K562 (cell line): Measurements from ENCODE around the gene OR6C3. TPM values are rescaled to one million over a fixed set of nuclear protein-coding genes. Genes with fewer than 3 reads are reported as not detected.

Source experiments
- ATAC-seq: fragments of 200-7000 bp; cut with Tn5 transposase; 3 replicates; pipeline ENCODE4 v1.9.1; 2020; ENCODE audit warnings: moderate library complexity
- BruUV-seq: library from RNA; stranded (reverse); fragments of 400-500 nt; replicated peaks from 2 replicates; lab custom pipeline; 2021; lab: Mats Ljungman, UMichigan
- CTCF ChIA-PET: fragments of 300-600 bp; formaldehyde crosslinking; extraction: SDS; loops from one replicate; lab custom pipeline; 2021; ENCODE audit warnings: low intra/inter-chr PET ratio; lab: Yijun Ruan, JAX
- POLR2A ChIA-PET: fragments of 300-600, 350-650 bp; sonication (Branson Sonifier 250); formaldehyde crosslinking; extraction: SDS; loops from one replicate; lab custom pipeline; 2021; ENCODE audit warnings: antibody characterized with exemption, inconsistent platforms; lab: Yijun Ruan, JAX
- DNase-seq, 4 experiments: peaks; one replicate each; pipeline versions ENCODE4 v3.0.0 to v3.0.0-alpha.2; 2011 to 2018; ENCODE audit warnings: low spot score in 3 of 4, mixed read lengths in 3 of 4; ENCODE audit errors: extremely low read depth in 1 of 4
- FAIRE-seq: peaks from 2 replicates; lab custom pipeline; 2011; peaks lifted over from hg19 to GRCh38; lab: Jason Lieb, UNC
- H2AFZ ChIP-seq: 2 replicates; pipeline ENCODE4 v1.6.0; 2011; ENCODE audit warnings: low read depth, low read length, control low read depth, inconsistent platforms
- H3K27ac ChIP-seq: fragments of 200-600 bp; 3 replicates; pipeline ENCODE4 v1.8.0; 2011; ENCODE audit warnings: low read depth, mild to moderate bottlenecking, control low read depth, inconsistent platforms, low read length, moderate library complexity, mixed read lengths; ENCODE audit errors: extremely low read depth
- H3K27me3 ChIP-seq, 2 experiments: fragments of 300-600 bp in 1 of 2; 2 replicates in 1 of 2; 3 replicates in 1 of 2; pipeline versions ENCODE4 v1.6.0 to v1.8.0; 2011; ENCODE audit warnings: inconsistent platforms in 2 of 2, low read length in 2 of 2, mild to moderate bottlenecking in 1 of 2, mixed read lengths in 1 of 2, moderate library complexity in 1 of 2; ENCODE audit not compliant: control insufficient read depth in 2 of 2, insufficient read depth in 2 of 2
- H3K36me3 ChIP-seq: fragments of 300-600 bp; 3 replicates; pipeline ENCODE4 v1.8.0; 2011; ENCODE audit warnings: mild to moderate bottlenecking, low read length, inconsistent platforms; ENCODE audit not compliant: control insufficient read depth, insufficient read depth
- H3K4me1 ChIP-seq, 2 experiments: fragments of 200-600 bp in 1 of 2; replicated peaks in 1 of 2; 2 replicates in 1 of 2; 3 replicates in 1 of 2; pipeline versions ENCODE4 v1.5.1 to v1.8.0; 2011; ENCODE audit warnings: inconsistent platforms in 2 of 2, low read length in 2 of 2, mild to moderate bottlenecking in 1 of 2, mixed read lengths in 1 of 2, moderate library complexity in 1 of 2; ENCODE audit not compliant: control insufficient read depth in 2 of 2, insufficient read depth in 2 of 2
- H3K4me2 ChIP-seq: 2 replicates; pipeline ENCODE4 v1.6.1; 2011; ENCODE audit warnings: low read length, control low read depth, inconsistent platforms, mixed read lengths; ENCODE audit not compliant: insufficient read depth
- H3K4me3 ChIP-seq: fragments of 200-600 bp; sonication (generic), shearing (Covaris generic); 2 replicates; pipeline ENCODE4 v1.5.1; 2016; ENCODE audit warnings: control low read depth, inconsistent platforms
- H3K79me2 ChIP-seq: fragments of 200-600 bp; 3 replicates; pipeline ENCODE4 v1.8.0; 2011; ENCODE audit warnings: low read length, inconsistent platforms; ENCODE audit not compliant: control insufficient read depth, insufficient read depth
- H3K9ac ChIP-seq, 2 experiments: 2 replicates each; pipeline versions ENCODE4 v1.6.0 to v1.6.1; 2011; ENCODE audit warnings: low read depth in 2 of 2, low read length in 2 of 2, control low read depth in 1 of 2, inconsistent platforms in 1 of 2, mild to moderate bottlenecking in 1 of 2, mixed read lengths in 1 of 2; ENCODE audit not compliant: insufficient read depth in 1 of 2
- H3K9me1 ChIP-seq: one replicate; pipeline ENCODE4 v1.6.0; 2011; ENCODE audit warnings: inconsistent platforms, mild to moderate bottlenecking, low read length, moderate library complexity; ENCODE audit not compliant: control insufficient read depth, insufficient read depth
- H3K9me3 ChIP-seq: replicated peaks from 2 replicates; pipeline ENCODE4 v1.5.1; 2011; ENCODE audit warnings: low read depth, low read length, inconsistent platforms; ENCODE audit not compliant: control insufficient read depth, insufficient read depth
- H4K20me1 ChIP-seq: replicated peaks from 2 replicates; pipeline ENCODE4 v1.6.1; 2011; ENCODE audit warnings: low read length, inconsistent platforms, mixed read lengths; ENCODE audit not compliant: control insufficient read depth, insufficient read depth
- ARHGAP35 ChIP-seq: fragments of 450-650 bp; IDR thresholded peaks from 2 replicates; pipeline ENCODE4 v1.6.1; 2018; ENCODE audit not compliant: partially characterized antibody
- BRD9 ChIP-seq: fragments of 450-650 bp; IDR thresholded peaks from 2 replicates; pipeline ENCODE4 v1.6.1; 2018; ENCODE audit warnings: low read depth; ENCODE audit not compliant: partially characterized antibody
- JUNB ChIP-seq: fragments of 450-650 bp; formaldehyde crosslinking; conservative IDR thresholded peaks from 2 replicates; pipeline ENCODE4 v1.4.0; 2020; ENCODE audit warnings: mild to moderate bottlenecking
- MTF1 ChIP-seq: fragments of 250-450 bp; sonication (Bioruptor Pico); IDR thresholded peaks from 2 replicates; pipeline ENCODE4 v1.9.0; 2021; ENCODE audit warnings: moderate library complexity, mild to moderate bottlenecking, inconsistent platforms, borderline replicate concordance
- SOX6 ChIP-seq: fragments of 450-650 bp; IDR thresholded peaks from 2 replicates; pipeline ENCODE4 v1.6.1; 2014; ENCODE audit warnings: mild to moderate bottlenecking
- ZC3H11A ChIP-seq: IDR thresholded peaks from 2 replicates; pipeline ENCODE4 v1.6.1; 2012; ENCODE audit warnings: low read depth, low read length, improper control_type of control experiment
- WGBS: fragments of 100-300 bp; shearing (Covaris generic); methylation state at CpG from one replicate; pipeline ENCODE4 v1.1.6; 2016; ENCODE audit warnings: low coverage, mixed read lengths; ENCODE audit not compliant: insufficient coverage; ENCODE audit errors: missing lambda C conversion rate; 5-methylcytosine and 5-hydroxymethylcytosine counted together
- in situ Hi-C: fragments of 300-500 bp; cut with MboI; formaldehyde crosslinking; loops from 4 replicates; pipeline ENCODE4 v1.15.0; 2018; ENCODE audit warnings: inconsistent platforms, mixed read lengths
- intact Hi-C: fragments of 100-400 bp; cut with micrococcal nuclease; formaldehyde crosslinking; loops from 2 replicates; pipeline ENCODE4 v1.14.2; 2022
- polyA plus RNA-seq, 8 experiments: library from polyadenylated mRNA; depleted of rRNA in 4 of 8; stranded (reverse) in 5 of 8; unstranded in 3 of 8; fragments of >200 nt; fragmentation: Nextera tagmentation in 2 of 8; fragmentation: Illumina TruSeq in 1 of 8; extraction: Ambion mirVana in 2 of 8; extraction: Trizol in 1 of 8; gene quantifications; 2 replicates each; pipeline versions ENCODE4 v1.2.1 to v1.2.3, GENCODE V29; 2011 to 2014; ENCODE audit warnings: inconsistent platforms in 1 of 8, missing spikeins in 1 of 8
- total RNA-seq, 7 experiments: library from RNA; depleted of rRNA in 6 of 7; stranded (reverse); fragments of >200 nt in 6 of 7; fragmentation: Illumina TruSeq in 2 of 7; extraction: Trizol in 2 of 7; gene quantifications; 2 replicates each; pipeline versions ENCODE4 v1.2.1 to v1.2.3, GENCODE V29; 2011 to 2021; ENCODE audit warnings: low replicate concordance in 1 of 7
- TF ChIP-seq, protein P1 (sequence below): sonication (generic); formaldehyde crosslinking; IDR thresholded peaks from 2 replicates; pipeline ENCODE4 v1.8.0; 2022; ENCODE audit warnings: missing genetic modification reagents, mild to moderate bottlenecking, borderline replicate concordance
- TF ChIP-seq, protein P2 (sequence below): fragments of 250-450 bp; sonication (Bioruptor Pico); IDR thresholded peaks from 2 replicates; pipeline ENCODE4 v1.4.0; 2020; ENCODE audit warnings: mild to moderate bottlenecking, moderate library complexity, borderline replicate concordance
- TF ChIP-seq, protein P3 (sequence below), 2 experiments: fragments of 450-650 bp; IDR thresholded peaks; 2 replicates each; pipeline ENCODE4 v1.6.1; 2018; ENCODE audit warnings: mild to moderate bottlenecking in 2 of 2, low read depth in 1 of 2; ENCODE audit not compliant: partially characterized antibody in 2 of 2
- TF ChIP-seq, protein P4 (sequence below): fragments of 250-450 bp; sonication (Bioruptor Pico); IDR thresholded peaks from 2 replicates; pipeline ENCODE4 v1.9.0; 2021; ENCODE audit warnings: mild to moderate bottlenecking
- TF ChIP-seq, protein P5 (sequence below): conservative IDR thresholded peaks from 2 replicates; pipeline ENCODE4 v1.6.1; 2011; ENCODE audit warnings: low read depth, mild to moderate bottlenecking, low read length; ENCODE audit not compliant: control insufficient read depth

The OR6C3 gene
- total and polyA plus RNA-seq, 9 of the 15 experiments (the other 6 are each of a cell fraction or from before 2014, with no cell fraction given), result not detected

DNA sequence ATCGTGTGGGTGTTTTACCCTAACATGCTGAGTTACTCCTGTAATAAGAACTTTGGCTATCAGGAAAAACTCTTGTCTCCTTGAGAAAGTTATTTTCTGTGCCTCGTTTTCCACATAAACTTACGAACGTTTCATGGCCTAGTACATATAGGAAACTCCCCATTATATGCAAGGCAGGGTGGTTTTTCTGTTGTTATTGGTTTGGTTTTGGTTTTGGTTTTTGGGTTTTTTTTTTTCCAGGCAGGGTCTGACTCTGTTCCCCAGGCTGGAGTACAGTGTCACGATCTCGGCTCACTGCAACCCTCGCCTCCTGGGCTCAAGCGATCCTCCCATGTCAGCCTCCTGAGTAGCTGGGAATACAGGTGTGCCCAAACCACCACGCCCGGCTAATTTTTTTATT is 5.5 kb downstream of the OR6C3 start:
- no peak overlapping the region for H3K4me3 ChIP-seq
- WGBS, result 0% methylated on average over 10 of the region's 10 CpGs
- ChIA-PET POLR2A (no interaction called here), CTCF (no interaction called here)
- no peak for ATAC-seq
- H3K79me2 ChIP-seq, result no peaks in the 10 kb centered on the region
- H3K9me1 ChIP-seq, result no peaks in the 10 kb centered on the region
- H3K9ac ChIP-seq, result no peak overlapping the region
- intact Hi-C loops, result no loop called here
- no TSS peak for BruUV-seq
- no peaks in the 10 kb centered on the region for H3K36me3 ChIP-seq
- no peaks in the 10 kb centered on the region for H3K4me1 ChIP-seq
- H4K20me1 ChIP-seq, result no peaks in the 10 kb centered on the region
- H3K27me3 ChIP-seq, result no peaks in the 10 kb centered on the region; a peak in 1 of 5 replicates
- H3K27ac ChIP-seq, result no peak overlapping the region
- H3K4me2 ChIP-seq, result no peak overlapping the region
- H3K9me3 ChIP-seq, result no peaks in the 10 kb centered on the region
- no peak for FAIRE-seq
- H2AFZ ChIP-seq, result no peak overlapping the region
- in situ Hi-C loops, result no loop called here
- no peak for DNase-seq
- TF ChIP-seq BRD9 (no peak), JUNB (no peak), ARHGAP35 (no peak), ZC3H11A (no peak), SOX6 (no peak), MTF1 (CRISPR knock-in tag) (no peak)
- TF ChIP-seq, protein P1, sequence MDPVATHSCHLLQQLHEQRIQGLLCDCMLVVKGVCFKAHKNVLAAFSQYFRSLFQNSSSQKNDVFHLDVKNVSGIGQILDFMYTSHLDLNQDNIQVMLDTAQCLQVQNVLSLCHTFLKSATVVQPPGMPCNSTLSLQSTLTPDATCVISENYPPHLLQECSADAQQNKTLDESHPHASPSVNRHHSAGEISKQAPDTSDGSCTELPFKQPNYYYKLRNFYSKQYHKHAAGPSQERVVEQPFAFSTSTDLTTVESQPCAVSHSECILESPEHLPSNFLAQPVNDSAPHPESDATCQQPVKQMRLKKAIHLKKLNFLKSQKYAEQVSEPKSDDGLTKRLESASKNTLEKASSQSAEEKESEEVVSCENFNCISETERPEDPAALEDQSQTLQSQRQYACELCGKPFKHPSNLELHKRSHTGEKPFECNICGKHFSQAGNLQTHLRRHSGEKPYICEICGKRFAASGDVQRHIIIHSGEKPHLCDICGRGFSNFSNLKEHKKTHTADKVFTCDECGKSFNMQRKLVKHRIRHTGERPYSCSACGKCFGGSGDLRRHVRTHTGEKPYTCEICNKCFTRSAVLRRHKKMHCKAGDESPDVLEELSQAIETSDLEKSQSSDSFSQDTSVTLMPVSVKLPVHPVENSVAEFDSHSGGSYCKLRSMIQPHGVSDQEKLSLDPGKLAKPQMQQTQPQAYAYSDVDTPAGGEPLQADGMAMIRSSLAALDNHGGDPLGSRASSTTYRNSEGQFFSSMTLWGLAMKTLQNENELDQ (CRISPR knock-in tag), result no peak
- TF ChIP-seq, protein P2, sequence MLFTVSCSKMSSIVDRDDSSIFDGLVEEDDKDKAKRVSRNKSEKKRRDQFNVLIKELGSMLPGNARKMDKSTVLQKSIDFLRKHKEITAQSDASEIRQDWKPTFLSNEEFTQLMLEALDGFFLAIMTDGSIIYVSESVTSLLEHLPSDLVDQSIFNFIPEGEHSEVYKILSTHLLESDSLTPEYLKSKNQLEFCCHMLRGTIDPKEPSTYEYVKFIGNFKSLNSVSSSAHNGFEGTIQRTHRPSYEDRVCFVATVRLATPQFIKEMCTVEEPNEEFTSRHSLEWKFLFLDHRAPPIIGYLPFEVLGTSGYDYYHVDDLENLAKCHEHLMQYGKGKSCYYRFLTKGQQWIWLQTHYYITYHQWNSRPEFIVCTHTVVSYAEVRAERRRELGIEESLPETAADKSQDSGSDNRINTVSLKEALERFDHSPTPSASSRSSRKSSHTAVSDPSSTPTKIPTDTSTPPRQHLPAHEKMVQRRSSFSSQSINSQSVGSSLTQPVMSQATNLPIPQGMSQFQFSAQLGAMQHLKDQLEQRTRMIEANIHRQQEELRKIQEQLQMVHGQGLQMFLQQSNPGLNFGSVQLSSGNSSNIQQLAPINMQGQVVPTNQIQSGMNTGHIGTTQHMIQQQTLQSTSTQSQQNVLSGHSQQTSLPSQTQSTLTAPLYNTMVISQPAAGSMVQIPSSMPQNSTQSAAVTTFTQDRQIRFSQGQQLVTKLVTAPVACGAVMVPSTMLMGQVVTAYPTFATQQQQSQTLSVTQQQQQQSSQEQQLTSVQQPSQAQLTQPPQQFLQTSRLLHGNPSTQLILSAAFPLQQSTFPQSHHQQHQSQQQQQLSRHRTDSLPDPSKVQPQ, result no peak
- TF ChIP-seq, protein P3, sequence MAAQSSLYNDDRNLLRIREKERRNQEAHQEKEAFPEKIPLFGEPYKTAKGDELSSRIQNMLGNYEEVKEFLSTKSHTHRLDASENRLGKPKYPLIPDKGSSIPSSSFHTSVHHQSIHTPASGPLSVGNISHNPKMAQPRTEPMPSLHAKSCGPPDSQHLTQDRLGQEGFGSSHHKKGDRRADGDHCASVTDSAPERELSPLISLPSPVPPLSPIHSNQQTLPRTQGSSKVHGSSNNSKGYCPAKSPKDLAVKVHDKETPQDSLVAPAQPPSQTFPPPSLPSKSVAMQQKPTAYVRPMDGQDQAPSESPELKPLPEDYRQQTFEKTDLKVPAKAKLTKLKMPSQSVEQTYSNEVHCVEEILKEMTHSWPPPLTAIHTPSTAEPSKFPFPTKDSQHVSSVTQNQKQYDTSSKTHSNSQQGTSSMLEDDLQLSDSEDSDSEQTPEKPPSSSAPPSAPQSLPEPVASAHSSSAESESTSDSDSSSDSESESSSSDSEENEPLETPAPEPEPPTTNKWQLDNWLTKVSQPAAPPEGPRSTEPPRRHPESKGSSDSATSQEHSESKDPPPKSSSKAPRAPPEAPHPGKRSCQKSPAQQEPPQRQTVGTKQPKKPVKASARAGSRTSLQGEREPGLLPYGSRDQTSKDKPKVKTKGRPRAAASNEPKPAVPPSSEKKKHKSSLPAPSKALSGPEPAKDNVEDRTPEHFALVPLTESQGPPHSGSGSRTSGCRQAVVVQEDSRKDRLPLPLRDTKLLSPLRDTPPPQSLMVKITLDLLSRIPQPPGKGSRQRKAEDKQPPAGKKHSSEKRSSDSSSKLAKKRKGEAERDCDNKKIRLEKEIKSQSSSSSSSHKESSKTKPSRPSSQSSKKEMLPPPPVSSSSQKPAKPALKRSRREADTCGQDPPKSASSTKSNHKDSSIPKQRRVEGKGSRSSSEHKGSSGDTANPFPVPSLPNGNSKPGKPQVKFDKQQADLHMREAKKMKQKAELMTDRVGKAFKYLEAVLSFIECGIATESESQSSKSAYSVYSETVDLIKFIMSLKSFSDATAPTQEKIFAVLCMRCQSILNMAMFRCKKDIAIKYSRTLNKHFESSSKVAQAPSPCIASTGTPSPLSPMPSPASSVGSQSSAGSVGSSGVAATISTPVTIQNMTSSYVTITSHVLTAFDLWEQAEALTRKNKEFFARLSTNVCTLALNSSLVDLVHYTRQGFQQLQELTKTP (IDR thresholded peaks at IDR 0.05; ENCODE audit: low read depth in 1 of 2, partially characterized antibody in 2 of 2), result no peak
- TF ChIP-seq, protein P4, sequence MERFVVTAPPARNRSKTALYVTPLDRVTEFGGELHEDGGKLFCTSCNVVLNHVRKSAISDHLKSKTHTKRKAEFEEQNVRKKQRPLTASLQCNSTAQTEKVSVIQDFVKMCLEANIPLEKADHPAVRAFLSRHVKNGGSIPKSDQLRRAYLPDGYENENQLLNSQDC, result no peak
- TF ChIP-seq, protein P5, sequence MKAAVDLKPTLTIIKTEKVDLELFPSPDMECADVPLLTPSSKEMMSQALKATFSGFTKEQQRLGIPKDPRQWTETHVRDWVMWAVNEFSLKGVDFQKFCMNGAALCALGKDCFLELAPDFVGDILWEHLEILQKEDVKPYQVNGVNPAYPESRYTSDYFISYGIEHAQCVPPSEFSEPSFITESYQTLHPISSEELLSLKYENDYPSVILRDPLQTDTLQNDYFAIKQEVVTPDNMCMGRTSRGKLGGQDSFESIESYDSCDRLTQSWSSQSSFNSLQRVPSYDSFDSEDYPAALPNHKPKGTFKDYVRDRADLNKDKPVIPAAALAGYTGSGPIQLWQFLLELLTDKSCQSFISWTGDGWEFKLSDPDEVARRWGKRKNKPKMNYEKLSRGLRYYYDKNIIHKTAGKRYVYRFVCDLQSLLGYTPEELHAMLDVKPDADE, result no peak
